Head of caudate nucleus (tissue), 42 donors: ENCODE measurements around the gene FCAR.
"Not testable (repeated sequence)": the region's sequence is repeated elsewhere in the genome, so short reads cannot be mapped to it uniquely, and the experiment has no call there.

Source experiments
- DNase-seq, 42 donors: peaks; one replicate each; pipeline versions ENCODE4 v3.0.0 to v3.0.0-alpha.2; 2020 to 2021; ENCODE audit warnings: mixed read lengths in 7 of 42
- intact Hi-C: fragments of 100-400 bp; cut with DNase I; formaldehyde crosslinking; loops from one replicate; pipeline ENCODE4 v1.15.0; 2022

Gene FCAR

GRCh38 chr19:54928299-54928698 lies 54.3 kb downstream of the FCAR start:
- DNase-seq = no peak
- intact Hi-C loops = no loop called here

GRCh38 chr19:54937926-54938325 lies 63.9 kb downstream of the FCAR start:
- intact Hi-C loops = no loop called here
- no peak for DNase-seq

DNA sequence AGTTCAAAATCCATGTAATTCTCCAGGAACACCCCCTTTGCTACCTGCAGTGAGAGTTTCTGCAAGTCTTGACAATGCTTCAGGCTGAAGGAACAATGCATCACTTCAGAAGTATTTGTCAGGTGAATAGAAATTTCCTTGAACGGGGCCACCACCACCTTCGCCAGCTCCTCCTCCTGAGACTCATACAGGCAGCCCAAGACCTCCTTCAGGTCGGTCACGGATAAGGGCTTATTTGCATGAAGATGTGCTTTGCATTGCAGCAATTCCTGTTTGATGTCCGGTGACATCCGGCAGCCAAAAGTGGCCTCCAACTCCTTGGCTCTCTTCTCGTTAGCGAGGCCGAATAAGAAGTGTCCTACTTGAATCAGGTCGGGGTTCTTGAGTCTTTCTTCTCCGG lies 64.9 kb downstream of the FCAR start:
- no peak for DNase-seq
- intact Hi-C loops = no loop called here

GRCh38 chr19:54939538-54939937 lies 65.5 kb downstream of the FCAR start:
- DNase-seq, intact Hi-C loops: not testable (repeated sequence)
